HL-60 (cell line): Measurements from ENCODE around the gene DHRS12.

Source experiments
- DNase-seq, 2 experiments: peaks; one replicate each; pipeline ENCODE4 v3.0.0-alpha.2; 2010 to 2020; ENCODE audit warnings: low read depth in 1 of 2, low spot score in 1 of 2
- H3K27ac ChIP-seq: fragments of 250-450 bp; sonication (Bioruptor Pico); replicated peaks from 2 replicates; pipeline ENCODE4 v1.5.1; 2020; ENCODE audit warnings: mild to moderate bottlenecking, moderate library complexity
- H3K27me3 ChIP-seq: fragments of 250-450 bp; sonication (Bioruptor Pico); 2 replicates; pipeline ENCODE4 v1.5.1; 2021; ENCODE audit warnings: mild to moderate bottlenecking, moderate library complexity; ENCODE audit not compliant: insufficient read depth, poor library complexity, severe bottlenecking
- H3K4me3 ChIP-seq: replicated peaks from 2 replicates; pipeline ENCODE4 v1.5.1; 2011; ENCODE audit warnings: mild to moderate bottlenecking, control low read depth, low read length; ENCODE audit not compliant: insufficient read depth
- GABPA ChIP-seq: IDR thresholded peaks from 2 replicates; pipeline ENCODE4 v1.6.1; 2012; ENCODE audit warnings: low read depth
- POLR2AphosphoS5 ChIP-seq: IDR thresholded peaks from 2 replicates; pipeline ENCODE4 v1.6.1; 2012; ENCODE audit warnings: low read depth
- SPI1 ChIP-seq: IDR thresholded peaks from 2 replicates; pipeline ENCODE4 v1.6.1; 2012; ENCODE audit warnings: low read depth, mild to moderate bottlenecking, borderline replicate concordance
- TF ChIP-seq, protein P1 (sequence below): IDR thresholded peaks from 2 replicates; pipeline ENCODE4 v1.6.1; 2012; ENCODE audit warnings: low read depth; ENCODE audit not compliant: insufficient replicate concordance
- TF ChIP-seq, protein P2 (sequence below): IDR thresholded peaks from one replicate; pipeline ENCODE4 v1.5.1; 2011; ENCODE audit warnings: low read length, control low read depth, inconsistent platforms; ENCODE audit not compliant: insufficient read depth

Gene DHRS12

DNA sequence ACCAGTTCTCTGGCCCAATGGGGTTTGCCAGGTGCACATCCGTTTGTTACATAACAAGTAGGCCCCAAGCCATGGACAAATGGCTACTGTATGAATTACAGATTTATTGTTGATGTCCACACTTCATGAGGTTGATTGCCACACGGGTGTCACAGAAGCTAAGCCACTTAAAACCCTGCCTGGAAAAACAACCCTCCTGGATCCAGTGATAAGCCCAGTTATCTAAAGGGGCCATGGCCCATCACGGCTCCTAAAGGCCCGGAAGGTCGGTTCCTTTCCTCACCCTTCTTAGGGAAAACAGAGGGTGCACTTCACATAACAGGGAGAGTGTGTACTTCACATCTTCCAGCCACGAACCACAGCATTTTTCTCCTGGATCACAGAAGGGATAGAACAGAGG, 37.0 kb upstream of the DHRS12 start:
- Histone ChIP-seq H3K27me3 (no peaks in the 10 kb centered on the region), H3K27ac (no peak overlapping the region), H3K4me3 (no peak overlapping the region)
- no peak for DNase-seq
- TF ChIP-seq SPI1 = no peak
- TF ChIP-seq, protein P1, sequence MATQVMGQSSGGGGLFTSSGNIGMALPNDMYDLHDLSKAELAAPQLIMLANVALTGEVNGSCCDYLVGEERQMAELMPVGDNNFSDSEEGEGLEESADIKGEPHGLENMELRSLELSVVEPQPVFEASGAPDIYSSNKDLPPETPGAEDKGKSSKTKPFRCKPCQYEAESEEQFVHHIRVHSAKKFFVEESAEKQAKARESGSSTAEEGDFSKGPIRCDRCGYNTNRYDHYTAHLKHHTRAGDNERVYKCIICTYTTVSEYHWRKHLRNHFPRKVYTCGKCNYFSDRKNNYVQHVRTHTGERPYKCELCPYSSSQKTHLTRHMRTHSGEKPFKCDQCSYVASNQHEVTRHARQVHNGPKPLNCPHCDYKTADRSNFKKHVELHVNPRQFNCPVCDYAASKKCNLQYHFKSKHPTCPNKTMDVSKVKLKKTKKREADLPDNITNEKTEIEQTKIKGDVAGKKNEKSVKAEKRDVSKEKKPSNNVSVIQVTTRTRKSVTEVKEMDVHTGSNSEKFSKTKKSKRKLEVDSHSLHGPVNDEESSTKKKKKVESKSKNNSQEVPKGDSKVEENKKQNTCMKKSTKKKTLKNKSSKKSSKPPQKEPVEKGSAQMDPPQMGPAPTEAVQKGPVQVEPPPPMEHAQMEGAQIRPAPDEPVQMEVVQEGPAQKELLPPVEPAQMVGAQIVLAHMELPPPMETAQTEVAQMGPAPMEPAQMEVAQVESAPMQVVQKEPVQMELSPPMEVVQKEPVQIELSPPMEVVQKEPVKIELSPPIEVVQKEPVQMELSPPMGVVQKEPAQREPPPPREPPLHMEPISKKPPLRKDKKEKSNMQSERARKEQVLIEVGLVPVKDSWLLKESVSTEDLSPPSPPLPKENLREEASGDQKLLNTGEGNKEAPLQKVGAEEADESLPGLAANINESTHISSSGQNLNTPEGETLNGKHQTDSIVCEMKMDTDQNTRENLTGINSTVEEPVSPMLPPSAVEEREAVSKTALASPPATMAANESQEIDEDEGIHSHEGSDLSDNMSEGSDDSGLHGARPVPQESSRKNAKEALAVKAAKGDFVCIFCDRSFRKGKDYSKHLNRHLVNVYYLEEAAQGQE = no peak
- no peak for TF ChIP-seq POLR2AphosphoS5
- TF ChIP-seq, protein P2, sequence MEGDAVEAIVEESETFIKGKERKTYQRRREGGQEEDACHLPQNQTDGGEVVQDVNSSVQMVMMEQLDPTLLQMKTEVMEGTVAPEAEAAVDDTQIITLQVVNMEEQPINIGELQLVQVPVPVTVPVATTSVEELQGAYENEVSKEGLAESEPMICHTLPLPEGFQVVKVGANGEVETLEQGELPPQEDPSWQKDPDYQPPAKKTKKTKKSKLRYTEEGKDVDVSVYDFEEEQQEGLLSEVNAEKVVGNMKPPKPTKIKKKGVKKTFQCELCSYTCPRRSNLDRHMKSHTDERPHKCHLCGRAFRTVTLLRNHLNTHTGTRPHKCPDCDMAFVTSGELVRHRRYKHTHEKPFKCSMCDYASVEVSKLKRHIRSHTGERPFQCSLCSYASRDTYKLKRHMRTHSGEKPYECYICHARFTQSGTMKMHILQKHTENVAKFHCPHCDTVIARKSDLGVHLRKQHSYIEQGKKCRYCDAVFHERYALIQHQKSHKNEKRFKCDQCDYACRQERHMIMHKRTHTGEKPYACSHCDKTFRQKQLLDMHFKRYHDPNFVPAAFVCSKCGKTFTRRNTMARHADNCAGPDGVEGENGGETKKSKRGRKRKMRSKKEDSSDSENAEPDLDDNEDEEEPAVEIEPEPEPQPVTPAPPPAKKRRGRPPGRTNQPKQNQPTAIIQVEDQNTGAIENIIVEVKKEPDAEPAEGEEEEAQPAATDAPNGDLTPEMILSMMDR = no peak
- TF ChIP-seq GABPA = no peak

DNA sequence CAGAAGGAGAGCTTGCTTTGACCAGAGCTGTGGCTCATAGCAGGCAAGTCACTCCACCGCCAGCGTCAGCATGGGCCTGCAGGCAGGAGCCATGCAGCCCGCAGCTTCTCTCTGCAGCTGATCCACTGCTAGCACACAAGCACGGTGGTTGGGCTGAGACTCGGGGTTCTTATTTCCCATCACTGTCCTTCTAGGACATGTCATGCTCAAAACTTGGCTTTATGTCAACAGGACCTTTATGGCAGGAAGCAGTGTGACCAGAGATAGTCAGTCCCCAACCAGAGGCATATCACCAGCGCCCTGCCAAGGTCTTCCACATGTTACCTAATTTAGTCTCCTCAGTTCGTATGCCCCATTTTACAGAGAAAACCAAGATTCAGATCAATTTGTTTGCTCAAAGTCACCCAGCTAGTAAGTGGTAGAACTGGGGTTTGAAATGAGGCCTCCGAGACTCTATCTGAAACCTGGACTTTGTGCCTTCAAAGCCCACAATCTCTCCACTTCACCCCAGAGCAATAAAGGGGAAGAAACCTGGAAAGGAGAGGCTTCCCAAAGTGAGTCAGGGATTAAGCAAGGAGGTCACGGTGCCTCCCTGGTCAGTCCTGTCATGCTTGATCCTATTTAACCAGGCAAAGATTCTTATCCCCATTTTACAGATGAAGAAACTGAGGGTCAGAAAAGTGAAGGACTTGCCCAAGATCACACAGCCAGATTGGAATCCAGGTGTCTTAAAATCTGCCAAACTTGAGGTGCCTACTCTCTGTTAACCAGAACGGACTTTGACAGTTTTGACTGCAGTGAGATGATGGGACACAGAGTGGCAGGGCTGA, 36.0 kb upstream of the DHRS12 start:
- Histone ChIP-seq H3K27me3 (no peaks in the 10 kb centered on the region), H3K4me3 (no peak overlapping the region), H3K27ac (no peak overlapping the region)
- DNase-seq = no peak
- TF ChIP-seq POLR2AphosphoS5 = no peak

DNA sequence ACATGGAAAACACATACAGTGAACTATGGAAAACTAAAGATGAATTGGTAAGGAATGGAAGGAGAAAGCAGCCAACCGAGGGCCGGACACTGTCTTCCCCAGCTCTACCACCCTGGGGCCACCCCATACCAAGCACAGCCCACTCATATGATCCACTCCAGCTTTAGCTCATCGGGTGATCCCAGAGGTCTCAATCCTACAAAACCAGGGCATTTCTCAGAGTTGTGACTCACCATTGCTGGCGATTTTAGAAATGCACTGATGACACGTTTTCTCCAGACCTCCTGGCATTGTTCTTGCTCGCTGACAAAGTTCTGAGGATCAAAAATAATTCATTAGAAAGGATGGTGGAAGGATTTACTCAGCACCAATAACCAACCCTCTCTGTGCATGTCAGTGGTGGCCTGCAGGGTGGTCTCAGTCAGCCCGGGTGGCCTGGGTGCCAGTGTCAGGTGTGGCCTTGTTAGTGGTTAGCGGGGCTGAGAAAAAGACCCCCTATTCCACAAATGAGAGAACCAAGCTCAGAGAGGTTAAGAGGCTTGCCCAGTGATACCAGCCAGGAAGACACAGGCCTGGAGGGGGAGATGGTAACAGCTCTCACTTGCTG, 34.4 kb upstream of the DHRS12 start:
- DNase-seq = no peak
- H3K27me3 ChIP-seq = no peaks in the 10 kb centered on the region
- no peak overlapping the region for H3K4me3 ChIP-seq
- no peak overlapping the region for H3K27ac ChIP-seq
- TF ChIP-seq GABPA (no peak), POLR2AphosphoS5 (no peak), SPI1 (no peak)
- TF ChIP-seq, protein P2 = no peak
- TF ChIP-seq, protein P1 = no peak

DNA sequence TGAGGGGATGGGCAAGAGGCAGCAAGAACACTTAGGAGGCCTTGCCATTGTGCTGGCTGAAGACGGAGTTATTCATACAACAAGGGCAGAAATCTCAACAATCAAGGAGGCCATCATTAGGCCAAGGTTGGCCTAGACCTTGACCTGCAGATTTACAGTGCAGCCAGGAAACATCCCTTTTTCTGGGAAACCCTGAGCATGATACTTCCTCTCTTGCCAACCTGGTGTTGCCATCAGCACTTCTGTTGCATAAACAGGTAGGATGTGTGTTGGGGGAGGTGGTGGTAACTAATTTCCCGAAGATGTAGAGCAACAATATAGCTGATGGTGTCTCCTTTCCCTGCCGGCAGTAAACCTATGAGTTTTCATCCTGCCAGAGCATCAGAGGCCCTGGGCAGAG, 33.1 kb upstream of the DHRS12 start:
- H3K27me3 ChIP-seq = no peaks in the 10 kb centered on the region
- H3K4me3 ChIP-seq = no peak overlapping the region
- DNase-seq = peak in 1 of 2 experiments; percentile 70
- H3K27ac ChIP-seq = peak overlapping the region; percentile 32
- TF ChIP-seq SPI1 = peak; percentile 42; the same call in 1 of the 2 replicates
- TF ChIP-seq GABPA = no peak
- TF ChIP-seq, protein P2 = no peak
- TF ChIP-seq, protein P1 = no peak
